ENCODE data around the gene GTSE1. TPM values are rescaled to one million over a fixed set of nuclear protein-coding genes. Genes with fewer than 3 reads are reported as not detected.

Gene GTSE1
- total RNA-seq, 1 donor from 2014 or later: 29.7 TPM

- Histone ChIP-seq H3K36me3 (no peaks in the 10 kb centered on the region), H3K27me3 (no peaks in the 10 kb centered on the region), H3K4me2 (no peak overlapping the region), H3K27ac (no peak overlapping the region), H3F3A (ENCODE audit: low read depth) (no peaks in the 10 kb centered on the region), H3K4me1 (no peaks in the 10 kb centered on the region), H3K79me2 (ENCODE audit: low read depth) (no peaks in the 10 kb centered on the region), H4K20me1 (ENCODE audit: low read depth) (no peaks in the 10 kb centered on the region), H2AFZ (replicated peaks) (no peak overlapping the region), H3K9ac (no peak overlapping the region), H3K4me3 (no peak overlapping the region), H3K9me3 (ENCODE audit: low read depth) (no peaks in the 10 kb centered on the region)
- Mint-ChIP-seq H3K4me1 (peaks cover 6% of the 10 kb centered on the region), H3K4me3 (no peak overlapping the region), H3K27ac (no peak overlapping the region), H3K36me3 (peaks cover 10% of the 10 kb centered on the region), H3K9me3 (no peaks in the 10 kb centered on the region), H3K27me3 (ENCODE audit: insufficient read depth, low read depth) (peaks cover 6% of the 10 kb centered on the region)
- DNase-seq (ENCODE audit: low spot score): no peak
- TF ChIP-seq EZH2phosphoT487 (IDR thresholded peaks at IDR 0.05) (no peak), CTCF (IDR thresholded peaks at IDR 0.05) (no peak), EZH2 (IDR thresholded peaks at IDR 0.05) (no peak)
Measured at GRCh38 chr22:46288846-46289243, 7.8 kb upstream of the GTSE1 start.

GRCh38 chr22:46289244-46289891, 7.3 kb upstream of the GTSE1 start:
- H3K36me3 Mint-ChIP-seq: peaks cover 10% of the 10 kb centered on the region
- Histone ChIP-seq H3K9me3 (ENCODE audit: low read depth) (no peaks in the 10 kb centered on the region), H3F3A (ENCODE audit: low read depth) (no peaks in the 10 kb centered on the region), H3K4me2 (no peak overlapping the region), H3K27ac (no peak overlapping the region), H3K79me2 (ENCODE audit: low read depth) (no peaks in the 10 kb centered on the region), H4K20me1 (ENCODE audit: low read depth) (no peaks in the 10 kb centered on the region), H2AFZ (replicated peaks) (no peak overlapping the region), H3K4me1 (no peaks in the 10 kb centered on the region), H3K4me3 (no peak overlapping the region), H3K36me3 (no peaks in the 10 kb centered on the region), H3K27me3 (no peaks in the 10 kb centered on the region), H3K9ac (no peak overlapping the region)
- peaks cover 6% of the 10 kb centered on the region for H3K4me1 Mint-ChIP-seq
- no peak for DNase-seq (ENCODE audit: low spot score)
- no peak for TF ChIP-seq CTCF (IDR thresholded peaks at IDR 0.05)
- H3K4me3 Mint-ChIP-seq: no peak overlapping the region
- no peak overlapping the region for H3K27ac Mint-ChIP-seq
- no peaks in the 10 kb centered on the region for H3K9me3 Mint-ChIP-seq
- peaks cover 6% of the 10 kb centered on the region for H3K27me3 Mint-ChIP-seq (ENCODE audit: insufficient read depth, low read depth)

GRCh38 chr22:46290121-46290842, 6.4 kb upstream of the GTSE1 start:
- Histone ChIP-seq H2AFZ (replicated peaks) (no peak overlapping the region), H3K4me3 (no peak overlapping the region), H3F3A (ENCODE audit: low read depth) (no peaks in the 10 kb centered on the region), H3K27ac (no peak overlapping the region), H3K4me2 (no peak overlapping the region), H3K79me2 (ENCODE audit: low read depth) (no peaks in the 10 kb centered on the region), H3K4me1 (no peaks in the 10 kb centered on the region), H3K36me3 (no peaks in the 10 kb centered on the region), H4K20me1 (ENCODE audit: low read depth) (no peaks in the 10 kb centered on the region), H3K9ac (no peak overlapping the region), H3K27me3 (no peaks in the 10 kb centered on the region), H3K9me3 (ENCODE audit: low read depth) (no peaks in the 10 kb centered on the region)
- DNase-seq (ENCODE audit: low spot score): no peak
- H3K4me1 Mint-ChIP-seq: peaks cover 12% of the 10 kb centered on the region
- no peak overlapping the region for H3K4me3 Mint-ChIP-seq
- H3K36me3 Mint-ChIP-seq: peaks cover 8% of the 10 kb centered on the region
- no peaks in the 10 kb centered on the region for H3K9me3 Mint-ChIP-seq
- TF ChIP-seq EZH2 (IDR thresholded peaks at IDR 0.05): no peak
- no peak for TF ChIP-seq EZH2phosphoT487 (IDR thresholded peaks at IDR 0.05)
- TF ChIP-seq CTCF (IDR thresholded peaks at IDR 0.05): no peak
- H3K27ac Mint-ChIP-seq: no peak overlapping the region
- H3K27me3 Mint-ChIP-seq (ENCODE audit: insufficient read depth, low read depth): peaks cover 8% of the 10 kb centered on the region
